H54 (cell line): Measurements from ENCODE around the gene CALCOCO1.
"Not testable (repeated sequence)": the region's sequence is repeated elsewhere in the genome, so short reads cannot be mapped to it uniquely, and the experiment has no call there.

Source experiments
- DNase-seq: peaks from one replicate; pipeline ENCODE4 v3.0.0; 2011; ENCODE audit warnings: low spot score, mixed read lengths; ENCODE audit not compliant: insufficient read length
- FAIRE-seq: peaks from 3 replicates; lab custom pipeline; 2011; peaks lifted over from hg19 to GRCh38; lab: Jason Lieb, UNC
- POLR2A ChIP-seq: IDR thresholded peaks from 2 replicates; pipeline ENCODE4 v1.6.1; 2011; ENCODE audit warnings: low read depth, mild to moderate bottlenecking, low read length

The CALCOCO1 gene

GRCh38 chr12:53684654-53685220 lies 42.5 kb downstream of the CALCOCO1 start:
- DNase-seq (no peak), FAIRE-seq (no peak)
- no peak for TF ChIP-seq POLR2A

DNA sequence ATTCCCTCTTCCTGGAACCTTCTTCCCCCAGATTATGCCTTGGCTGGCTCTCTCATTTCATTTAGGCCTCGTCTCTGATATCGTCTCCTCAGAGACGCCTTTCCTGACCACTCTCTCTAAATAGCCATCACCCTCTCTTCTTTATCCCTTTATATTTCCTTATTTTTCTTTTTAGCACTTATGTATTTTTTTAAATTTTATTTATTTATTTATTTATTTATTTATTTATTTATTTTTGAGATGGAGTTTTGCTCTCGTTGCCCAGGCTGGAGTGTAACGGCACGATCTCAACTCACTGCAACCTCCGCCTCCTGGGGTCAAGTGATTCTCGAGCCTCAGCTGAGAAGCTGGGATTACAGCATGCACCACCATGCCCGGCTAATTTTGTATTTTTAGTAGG lies 43.3 kb downstream of the CALCOCO1 start:
- DNase-seq (no peak), FAIRE-seq (no peak)
- no peak for TF ChIP-seq POLR2A

DNA sequence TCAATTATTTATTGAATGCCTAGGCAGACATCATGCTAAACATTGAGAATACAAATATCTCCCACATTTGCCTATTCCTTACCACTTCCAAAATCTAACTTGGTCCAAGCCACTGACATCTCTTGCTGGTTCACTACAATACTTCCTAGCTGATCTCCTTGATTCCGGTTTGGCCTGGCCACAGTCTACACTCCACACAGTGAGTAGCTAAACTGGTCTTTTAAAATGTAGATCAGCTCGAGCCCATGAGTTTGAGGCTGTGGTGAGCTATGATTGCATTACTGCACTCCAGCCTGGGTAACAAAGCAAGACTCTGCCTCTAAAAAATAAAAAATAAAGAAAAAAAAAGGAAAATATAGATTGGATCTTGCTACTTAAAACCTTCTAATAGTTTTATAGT lies 43.8 kb downstream of the CALCOCO1 start:
- DNase-seq (no peak), FAIRE-seq (no peak)
- no peak for TF ChIP-seq POLR2A

GRCh38 chr12:53680061-53680460 lies 47.2 kb downstream of the CALCOCO1 start:
- FAIRE-seq, DNase-seq: not testable (repeated sequence)

GRCh38 chr12:53677800-53678148 lies 49.5 kb downstream of the CALCOCO1 start:
- DNase-seq (no peak), FAIRE-seq (no peak)
- no peak for TF ChIP-seq POLR2A

GRCh38 chr12:53677016-53677799 lies 50.0 kb downstream of the CALCOCO1 start:
- no peak for TF ChIP-seq POLR2A
- DNase-seq, result no peak
- FAIRE-seq, result no peak

DNA sequence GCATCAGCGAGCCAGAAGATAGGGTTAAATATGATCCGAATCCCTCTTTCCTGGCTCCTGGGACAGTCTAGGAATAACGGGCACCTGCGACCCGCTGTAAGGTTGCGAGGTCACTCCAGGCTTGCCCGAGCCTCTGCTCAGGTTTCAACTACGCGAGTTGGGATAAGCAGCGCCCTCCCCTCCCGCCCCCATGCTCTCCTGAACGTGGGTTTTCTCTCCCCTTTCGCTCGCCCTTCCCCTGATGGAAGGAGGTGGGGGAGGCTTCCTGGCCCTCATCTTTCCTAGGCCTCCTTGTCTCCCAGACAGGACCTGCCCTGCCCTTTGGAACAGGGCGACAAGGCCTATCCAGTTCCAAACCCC lies 50.6 kb downstream of the CALCOCO1 start:
- TF ChIP-seq POLR2A, result no peak
- no peak for FAIRE-seq
- no peak for DNase-seq

DNA sequence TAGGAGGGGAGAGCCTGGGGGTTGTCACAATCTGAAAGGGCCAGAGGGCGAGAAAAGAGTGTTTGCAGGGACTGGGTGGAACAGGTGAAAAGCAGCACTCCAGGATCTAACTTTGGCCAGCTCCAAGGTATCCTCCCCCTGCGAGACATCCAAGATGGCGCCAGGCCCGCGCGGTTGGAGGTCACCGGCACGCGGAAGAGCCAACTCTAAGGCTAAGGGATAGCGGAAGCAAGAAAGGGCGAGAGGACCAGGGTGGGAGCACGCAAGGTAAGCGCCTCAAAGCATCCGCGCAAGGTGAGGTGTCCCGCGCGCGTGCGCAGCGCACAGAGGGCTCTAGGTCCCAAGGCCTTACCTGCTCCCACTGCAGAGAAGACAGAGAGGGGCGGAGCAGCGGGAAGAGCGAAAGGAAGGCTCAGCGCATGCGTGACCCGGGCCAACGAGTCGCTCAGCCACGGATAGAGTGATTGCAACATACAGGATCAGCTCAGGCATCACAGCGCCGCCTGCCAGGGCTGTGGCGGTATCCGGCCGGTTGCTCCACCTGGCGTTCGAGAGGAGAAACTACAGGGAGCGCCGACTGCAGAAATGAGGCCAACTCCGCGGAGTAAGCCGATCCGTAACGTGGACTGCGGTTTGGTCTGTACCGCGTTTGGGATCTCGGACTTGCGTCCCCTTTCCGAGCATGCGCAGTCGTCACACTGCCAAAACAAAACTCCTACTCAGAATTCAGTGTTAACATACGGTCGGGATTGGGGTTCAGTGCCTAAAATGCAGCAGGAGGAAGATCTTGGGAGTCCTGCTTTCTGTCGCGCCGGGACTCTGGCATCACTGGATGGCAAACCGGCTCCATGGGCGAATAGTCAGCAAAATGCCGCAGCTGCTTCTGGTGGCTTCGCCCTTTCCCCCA lies 51.3 kb downstream of the CALCOCO1 start, which contains the start of gene ATP5MC2:
ATP5MC2 (minus strand) TSS at position 383 of the 907 bp plus-strand sequence. CDS start 3,469 bp downstream, outside the sequence.
- FAIRE-seq, result peak; percentile 82
- peak; percentile 65; the same call in 1 of the 2 replicates for TF ChIP-seq POLR2A
- peak; percentile 96 for DNase-seq

GRCh38 chr12:53674977-53675700 lies 52.1 kb downstream of the CALCOCO1 start:
- FAIRE-seq (no peak), DNase-seq (no peak)
- no peak for TF ChIP-seq POLR2A

DNA sequence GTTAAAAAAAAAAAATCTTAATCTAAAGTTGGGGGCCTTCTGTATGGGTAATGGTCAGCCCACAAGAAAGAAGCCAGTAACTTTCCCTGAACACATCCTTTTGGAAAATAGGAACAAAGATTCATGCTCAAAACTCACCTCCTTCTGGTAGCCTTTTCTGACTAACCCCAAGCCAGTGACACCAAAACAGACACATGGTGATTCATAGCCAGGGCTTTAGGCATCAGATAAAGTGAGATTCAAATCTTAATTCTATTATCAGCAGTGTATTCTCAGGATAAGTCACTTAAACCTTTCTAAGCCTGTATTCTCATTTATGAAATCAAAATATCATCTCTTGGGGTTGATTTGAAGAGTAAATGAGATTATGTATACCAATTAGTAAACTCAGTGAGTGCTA lies 56.3 kb downstream of the CALCOCO1 start:
- FAIRE-seq (no peak), DNase-seq (no peak)
- no peak for TF ChIP-seq POLR2A

DNA sequence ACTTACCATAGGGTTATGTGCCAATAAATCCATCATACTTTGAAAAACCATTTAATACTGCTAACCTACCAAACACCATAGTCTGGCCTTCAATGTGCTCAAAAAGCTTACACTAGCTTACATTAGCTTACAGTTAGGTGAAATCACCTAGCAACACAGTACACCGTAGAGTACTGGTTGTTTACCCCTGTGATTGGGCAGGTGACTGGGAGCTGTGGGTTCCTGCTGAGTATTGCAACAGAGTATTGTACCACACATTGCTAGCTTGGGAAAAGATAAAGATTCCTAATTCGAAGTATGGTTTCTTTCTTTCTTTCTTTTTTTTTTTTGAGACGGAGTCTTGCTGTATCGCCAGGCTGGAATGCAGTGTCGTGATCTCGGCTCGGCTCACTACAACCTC lies 56.9 kb downstream of the CALCOCO1 start:
- DNase-seq, result no peak
- no peak for FAIRE-seq
- no peak for TF ChIP-seq POLR2A

DNA sequence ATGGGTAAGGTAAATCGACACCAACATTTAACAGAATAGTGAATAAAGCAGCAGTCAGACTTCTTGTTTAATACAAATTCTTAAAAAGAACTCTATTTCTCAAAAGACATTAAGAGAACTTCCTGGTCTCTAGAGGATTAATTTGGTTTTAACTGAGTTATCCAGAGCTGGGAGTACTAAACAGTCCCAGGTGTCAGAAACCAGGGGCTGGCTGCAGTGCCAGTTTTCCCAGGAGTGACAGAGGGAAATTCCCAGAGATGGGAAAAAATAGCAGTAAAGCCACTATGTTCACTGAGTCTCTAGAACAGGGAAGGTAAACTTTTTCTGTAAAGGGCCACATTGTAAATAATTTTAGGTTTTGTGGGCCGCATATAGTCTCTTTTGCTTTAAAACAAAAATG lies 60.2 kb downstream of the CALCOCO1 start:
- no peak for FAIRE-seq
- DNase-seq, result no peak
- no peak for TF ChIP-seq POLR2A

- FAIRE-seq (no peak), DNase-seq (no peak)
- TF ChIP-seq POLR2A, result no peak
Measured at GRCh38 chr12:53664936-53665335, 62.3 kb downstream of the CALCOCO1 start.

DNA sequence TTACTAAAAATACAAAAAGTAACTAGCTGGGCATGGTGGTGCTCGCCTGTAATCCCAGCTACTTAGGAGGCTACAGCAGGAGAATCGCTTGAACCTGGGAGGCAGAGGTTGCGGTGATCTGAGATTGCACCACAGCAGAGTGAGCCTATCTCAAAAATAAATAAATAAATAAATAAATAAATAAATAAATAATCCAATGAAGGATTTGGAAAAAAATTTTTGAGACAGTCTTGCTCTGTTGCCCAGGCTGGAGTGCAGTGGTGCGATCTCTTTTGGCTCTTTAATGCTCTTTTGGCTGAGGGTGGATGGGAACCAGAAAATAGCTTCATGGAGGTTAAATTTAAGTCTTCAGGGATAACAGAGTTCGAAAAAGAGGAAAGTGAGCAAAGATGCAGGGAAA lies 63.1 kb downstream of the CALCOCO1 start:
- DNase-seq (no peak), FAIRE-seq (no peak)
- TF ChIP-seq POLR2A, result no peak
